Stimulated activated CD4-positive, alpha-beta T cell treated with anti-CD3 and anti-CD28 coated beads, Interleukin-2, amount 100 ng/mL, for 48 hours (primary cell): ENCODE results near the gene CUL7.
A peak's percentile ranks its signal among the peaks of the same experiment; 100 is the strongest.
"Not testable (repeated sequence)": the region's sequence is repeated elsewhere in the genome, so short reads cannot be mapped to it uniquely, and the experiment has no call there.

Experiments
- DNase-seq, 2 donors: peaks; one replicate each; pipeline ENCODE4 v3.0.0-alpha.2; 2020

CUL7 gene

DNA sequence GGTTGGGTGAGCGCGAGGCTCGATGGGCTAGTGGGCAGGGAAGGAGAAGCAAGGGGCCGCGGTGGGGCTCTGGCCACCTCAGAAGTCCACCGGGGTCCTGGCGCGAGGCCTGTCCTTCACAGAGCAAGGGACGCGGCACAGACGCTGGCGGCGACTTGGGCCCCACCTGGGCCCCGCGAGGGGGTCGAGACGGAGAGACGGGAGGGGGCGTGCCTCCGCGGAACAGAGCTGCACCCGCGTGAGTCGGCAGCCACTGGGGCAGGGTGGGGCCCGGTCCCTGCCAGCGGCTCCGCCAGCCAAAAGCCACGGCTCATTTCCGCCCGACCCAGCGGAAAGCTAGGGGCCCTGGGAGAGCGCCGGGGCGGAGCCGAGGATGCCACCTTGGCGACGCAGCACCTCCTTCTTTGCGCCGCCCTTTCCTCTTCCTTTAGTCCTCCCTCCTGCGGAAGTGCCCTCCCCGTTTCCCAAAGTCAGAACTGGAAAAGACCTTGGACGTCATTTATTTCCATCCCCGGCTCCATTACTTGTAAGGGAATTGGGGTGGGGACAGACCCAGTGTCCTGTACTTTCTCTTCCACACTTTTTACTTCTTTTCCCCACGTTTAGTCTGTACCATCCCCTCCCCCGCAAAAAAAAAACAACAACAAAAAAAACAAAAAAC is at the start of gene CUL7:
Gene CUL7 (minus strand): TSS at position 307 of the 661 bp plus-strand sequence. CDS start 1,063 bp downstream, outside the sequence.
- DNase-seq, result peak; percentile 87

DNA sequence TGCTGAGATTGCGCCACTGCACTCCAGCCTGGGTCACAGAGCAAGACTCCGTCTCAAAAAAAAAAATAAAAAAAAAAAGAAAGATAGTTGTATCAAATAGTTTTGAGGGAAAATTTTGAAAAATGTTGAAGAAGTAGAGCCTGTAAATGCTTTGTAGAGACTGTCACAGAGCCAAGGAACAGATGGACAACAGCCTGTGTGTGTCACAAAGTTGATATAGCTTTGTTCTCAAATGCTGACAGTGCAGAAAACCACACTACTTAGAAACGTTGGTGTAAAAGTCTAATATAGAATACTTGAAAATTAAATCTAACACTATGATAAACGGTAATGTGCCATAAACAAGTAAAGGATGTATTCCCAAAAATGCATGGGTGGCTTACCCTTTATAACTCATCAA is 47.8 kb upstream of the CUL7 start:
- DNase-seq, result no peak

DNA sequence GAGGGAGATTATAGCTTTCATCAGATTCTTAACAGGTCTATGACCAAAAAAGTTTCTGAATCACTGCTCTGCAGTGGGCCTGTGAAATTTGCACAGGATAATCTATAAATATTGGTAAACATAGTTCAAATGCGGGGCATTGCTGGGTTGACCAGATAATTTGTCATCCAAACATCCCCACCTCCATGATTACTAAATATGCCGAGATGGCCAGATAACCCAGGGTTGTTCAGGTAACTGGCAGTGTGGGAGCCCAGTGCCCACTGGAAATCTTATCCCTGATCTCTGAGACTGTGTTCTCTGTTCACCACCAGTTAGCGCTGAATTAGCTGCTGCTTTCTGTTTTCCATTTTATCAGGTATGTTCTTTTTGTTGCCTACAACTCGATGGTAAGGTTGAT is 43.9 kb upstream of the CUL7 start:
- DNase-seq, result no peak

DNA sequence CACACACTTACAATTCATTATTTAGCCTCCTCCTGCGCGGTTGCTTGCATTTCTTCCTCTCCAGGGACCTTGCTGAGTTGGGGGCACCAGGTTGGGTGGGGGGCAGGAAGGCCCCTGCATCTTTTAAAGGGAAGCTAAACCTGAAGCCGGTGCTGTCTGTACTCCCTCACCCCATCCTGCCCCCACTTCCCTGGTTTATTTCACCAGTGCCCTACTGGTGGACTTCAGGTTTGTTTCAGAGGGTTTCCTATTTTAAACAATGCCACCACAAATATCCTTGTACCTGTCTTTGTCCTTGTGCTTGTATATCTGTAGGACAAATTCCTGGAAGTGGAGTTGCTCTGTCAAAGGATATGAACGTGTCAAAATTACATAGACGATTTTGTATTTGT is 43.4 kb upstream of the CUL7 start:
- DNase-seq, result no peak

DNA sequence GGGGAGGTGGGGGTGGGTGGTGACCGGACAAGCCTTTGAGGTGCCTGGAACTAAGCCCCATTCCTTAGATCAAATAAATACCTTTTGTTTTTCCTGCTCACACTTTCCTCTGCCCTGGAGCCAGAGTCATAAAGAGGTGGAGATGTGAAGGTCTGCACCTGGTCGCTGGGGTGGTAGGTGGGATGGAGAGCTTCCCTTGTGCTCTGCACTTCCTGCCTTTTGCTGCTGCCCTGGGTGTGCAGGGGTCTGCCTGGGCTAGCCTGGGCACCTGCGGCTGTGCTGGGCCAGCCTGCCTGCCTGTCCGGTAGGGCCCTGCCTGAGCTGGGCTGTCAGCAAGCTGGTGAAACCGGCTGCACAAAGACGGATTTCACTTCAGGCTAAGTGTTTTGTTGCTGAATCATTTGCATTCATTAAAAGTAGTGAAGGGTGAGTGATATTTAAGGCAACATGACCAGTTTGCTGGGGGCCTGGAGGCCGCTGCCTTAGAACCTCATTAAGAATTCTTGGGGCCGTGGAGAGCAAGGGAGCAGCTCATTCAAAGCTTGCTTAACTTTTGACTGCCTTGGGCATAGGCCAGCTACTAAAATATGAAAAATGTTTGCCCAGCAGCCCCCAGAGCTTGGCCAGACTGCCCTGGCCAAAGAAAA is 42.9 kb upstream of the CUL7 start:
- DNase-seq, result no peak

DNA sequence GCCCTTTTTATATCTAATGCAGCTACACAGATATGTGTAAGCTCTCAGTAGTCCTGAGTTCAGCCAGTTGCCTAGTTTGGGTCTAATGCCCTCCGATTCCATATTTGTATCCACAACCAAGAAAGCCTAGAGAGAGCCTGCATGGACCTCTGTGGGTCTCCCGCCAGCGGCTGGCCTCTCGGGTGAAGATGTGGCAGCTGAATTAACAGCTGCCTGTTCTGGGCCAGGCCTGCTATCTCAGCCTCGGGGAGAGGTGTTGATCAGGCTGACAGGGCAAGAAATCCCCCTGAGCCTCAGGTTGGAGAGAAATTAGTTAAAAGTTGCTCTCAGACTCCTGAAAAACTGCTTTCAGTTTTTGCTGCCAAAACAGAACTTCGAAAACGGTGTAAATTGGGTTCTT is 42.3 kb upstream of the CUL7 start:
- DNase-seq, result no peak

DNA sequence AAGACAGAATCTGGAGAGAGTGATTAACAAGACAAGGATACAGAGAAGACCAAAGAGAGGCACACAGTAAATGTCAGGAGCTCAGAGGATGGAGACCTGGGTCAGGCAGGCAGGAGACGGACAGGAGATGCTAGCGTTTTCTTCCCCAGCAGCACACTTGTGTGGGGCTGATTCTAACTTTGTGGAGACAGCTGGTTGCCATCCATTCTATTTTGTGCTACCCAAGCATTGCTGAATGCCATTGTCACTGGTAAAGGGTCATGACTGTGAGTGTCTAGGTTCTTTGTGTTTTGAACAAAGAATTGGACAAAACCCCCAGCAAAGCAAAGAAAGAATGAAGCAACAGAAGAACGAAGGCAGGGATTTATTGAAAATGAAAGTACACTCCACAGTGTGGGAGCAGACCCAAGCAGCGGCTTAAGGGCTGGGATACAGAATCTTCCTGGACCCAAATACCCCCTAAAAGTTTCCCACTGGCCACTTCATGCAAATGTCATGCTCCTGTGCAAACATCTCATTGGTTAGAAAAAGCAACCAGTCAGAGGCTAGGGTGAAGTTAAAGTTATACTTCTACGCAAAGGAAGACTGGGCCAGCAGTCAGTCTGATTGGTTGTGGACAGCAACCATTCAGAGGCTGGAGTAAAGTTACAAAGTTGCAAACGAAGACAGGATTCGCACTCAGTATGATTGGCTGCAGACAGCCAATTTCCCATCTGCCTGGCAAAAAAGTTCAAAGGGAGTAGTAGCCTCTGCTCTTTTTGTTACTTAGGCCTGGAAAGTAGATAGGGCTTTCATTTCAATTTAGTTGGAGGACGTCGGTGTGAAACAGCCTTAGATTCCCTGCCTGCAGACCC is 40.0 kb upstream of the CUL7 start:
- no peak for DNase-seq

DNA sequence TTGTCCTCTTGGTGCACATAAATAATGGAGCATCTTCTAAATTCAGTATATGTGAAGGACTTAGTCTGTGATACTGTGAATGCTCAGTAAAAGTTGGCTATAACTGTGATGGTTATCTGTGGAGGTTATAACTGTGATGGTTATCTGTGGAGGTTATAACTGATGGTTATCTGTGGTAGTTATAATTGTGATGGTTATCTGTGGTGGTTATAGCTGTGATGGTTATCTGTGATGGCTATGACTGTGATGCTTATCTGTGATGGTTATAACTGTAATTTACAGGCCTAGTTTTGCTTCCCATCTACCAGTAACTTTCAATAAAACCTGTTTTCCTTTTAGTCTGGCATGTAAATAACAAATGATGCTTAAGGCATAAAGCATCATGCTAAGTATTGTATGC is 39.0 kb upstream of the CUL7 start:
- no peak for DNase-seq

DNA sequence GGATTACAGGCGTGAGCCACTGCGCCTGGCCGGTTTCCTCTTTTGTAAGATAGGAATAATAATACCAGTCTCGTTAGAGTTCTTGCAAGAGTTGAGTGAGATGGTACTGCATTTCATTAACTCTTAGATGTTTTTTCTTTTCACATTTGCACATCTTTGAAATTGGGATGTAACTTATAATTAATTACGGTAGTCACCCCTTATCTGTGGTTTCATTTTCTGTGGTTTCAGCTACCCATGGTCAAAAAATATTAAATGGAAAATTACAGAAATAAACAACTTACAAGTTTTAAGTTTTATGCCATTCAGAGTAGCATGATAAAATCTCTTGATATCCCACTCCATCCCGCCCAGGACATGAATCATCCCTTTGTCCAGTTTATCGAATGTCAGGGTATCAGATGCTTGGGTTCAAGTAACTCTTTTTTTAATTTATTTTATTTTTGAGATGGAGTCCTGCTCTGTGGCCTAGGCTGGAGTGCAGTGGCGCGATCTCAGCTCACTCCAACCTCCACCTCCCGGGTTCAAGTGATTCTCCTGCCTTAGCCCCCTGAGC is 37.9 kb upstream of the CUL7 start:
- no peak for DNase-seq

DNA sequence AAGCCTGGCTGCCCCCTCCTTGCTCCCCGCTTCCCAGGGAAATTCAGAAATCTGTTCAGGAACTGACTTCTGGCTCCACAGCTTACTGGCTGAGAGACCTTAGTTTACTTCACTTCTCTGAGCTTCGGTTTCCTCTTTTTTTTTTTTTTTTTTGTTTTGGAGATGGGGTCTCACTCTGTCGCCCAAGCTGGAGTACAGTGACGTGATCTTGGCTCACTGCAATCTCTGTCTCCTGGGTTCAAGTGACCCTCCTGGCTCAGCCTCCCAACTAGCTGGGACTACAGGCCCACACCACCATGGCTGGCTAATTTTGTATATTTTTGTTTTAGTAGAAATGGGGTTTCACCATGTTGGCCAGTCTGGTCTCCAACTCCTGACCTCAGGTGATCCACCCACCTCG is 37.4 kb upstream of the CUL7 start:
- no peak for DNase-seq

DNA sequence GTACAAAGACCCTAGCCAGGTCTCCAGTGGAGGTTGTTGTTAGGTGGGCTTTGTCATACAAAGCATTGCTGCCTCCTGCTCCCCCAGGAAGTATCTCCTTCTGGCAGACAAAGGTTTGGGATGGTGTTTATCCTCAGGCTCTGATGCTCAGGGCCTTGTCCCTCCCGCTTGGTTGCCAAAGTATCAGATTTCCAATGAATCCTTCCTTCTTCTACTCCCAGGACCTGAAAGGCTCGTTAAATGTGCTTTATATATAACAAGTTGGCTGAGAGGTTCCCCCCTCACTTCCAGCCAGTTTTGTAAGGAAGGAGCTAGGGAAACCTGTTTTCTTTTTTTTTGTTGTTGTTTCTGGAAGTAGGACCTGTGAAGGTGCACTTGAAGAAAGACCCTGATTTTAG is 36.9 kb upstream of the CUL7 start:
- DNase-seq, result no peak

DNA sequence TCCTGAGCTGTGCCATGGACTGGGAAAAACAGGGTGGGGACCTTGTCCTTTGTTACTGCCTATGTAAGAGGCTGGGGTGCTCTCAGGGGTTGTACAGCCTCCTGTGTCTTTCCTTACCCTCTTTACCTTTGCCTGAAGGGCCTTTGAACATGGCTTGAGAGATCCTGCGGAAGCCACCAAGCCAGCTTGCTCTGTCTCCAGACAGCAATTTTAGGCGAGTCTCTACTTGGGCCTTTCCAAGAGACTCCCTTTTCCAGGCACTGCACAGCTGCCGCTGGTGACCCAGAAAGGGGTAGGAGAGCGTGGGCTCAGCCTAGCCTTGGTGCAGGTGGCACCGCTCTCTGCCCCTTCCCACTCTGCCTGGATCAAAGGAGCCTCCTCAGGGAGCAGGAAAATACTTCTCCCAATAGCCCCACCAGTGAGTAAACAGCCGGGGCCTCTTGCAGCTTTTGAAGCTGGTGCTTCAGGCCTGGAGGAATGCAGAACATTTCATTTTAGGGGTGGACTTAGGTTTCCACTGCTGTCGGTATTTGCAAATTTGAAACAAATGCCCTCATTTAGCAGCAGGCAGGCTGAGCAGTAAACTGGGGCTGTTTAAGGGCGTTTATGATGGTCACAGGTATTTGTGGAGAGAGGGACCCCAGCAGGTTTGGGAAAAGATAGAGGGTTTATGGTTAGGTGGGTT is 36.4 kb upstream of the CUL7 start:
- no peak for DNase-seq

DNA sequence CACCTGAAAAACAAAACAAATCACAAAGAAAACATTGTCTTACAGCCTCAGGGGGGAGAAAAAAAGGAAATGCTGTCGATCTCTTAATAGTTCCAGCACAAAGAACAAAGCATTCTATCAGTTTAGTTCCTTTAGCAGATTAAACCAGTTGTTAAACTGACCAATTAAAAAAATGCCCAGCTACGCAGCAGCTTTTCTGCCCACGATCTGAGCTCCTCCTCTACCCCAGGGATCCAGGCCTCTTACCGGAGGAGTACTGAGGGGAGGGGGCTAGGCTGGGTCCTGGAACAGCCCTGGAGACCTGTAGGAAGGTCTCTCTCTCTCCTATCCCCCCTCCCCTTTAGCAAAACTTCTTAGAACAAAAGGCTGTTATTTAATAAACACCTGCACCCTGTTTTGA is 35.8 kb upstream of the CUL7 start:
- DNase-seq, result no peak

DNA sequence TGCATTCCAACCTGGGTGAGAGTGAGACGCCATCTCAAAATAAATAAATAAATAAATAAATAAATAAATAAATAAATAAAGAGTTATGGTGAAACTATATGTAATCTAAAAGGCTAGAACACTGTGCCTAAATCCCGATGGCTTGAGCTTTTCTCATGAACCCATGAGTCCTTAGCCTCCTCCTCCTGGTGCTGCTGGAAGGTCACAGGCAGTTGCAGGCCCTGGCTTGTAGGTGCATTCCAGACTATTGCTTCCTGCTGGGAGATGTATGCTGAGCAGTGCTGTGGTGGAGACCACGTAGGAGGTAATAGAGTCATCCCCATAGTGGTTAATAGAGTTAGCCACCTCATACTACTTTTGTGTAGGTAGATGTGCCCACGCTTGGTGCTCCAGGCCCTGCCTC is 35.0 kb upstream of the CUL7 start:
- DNase-seq, result no peak

DNA sequence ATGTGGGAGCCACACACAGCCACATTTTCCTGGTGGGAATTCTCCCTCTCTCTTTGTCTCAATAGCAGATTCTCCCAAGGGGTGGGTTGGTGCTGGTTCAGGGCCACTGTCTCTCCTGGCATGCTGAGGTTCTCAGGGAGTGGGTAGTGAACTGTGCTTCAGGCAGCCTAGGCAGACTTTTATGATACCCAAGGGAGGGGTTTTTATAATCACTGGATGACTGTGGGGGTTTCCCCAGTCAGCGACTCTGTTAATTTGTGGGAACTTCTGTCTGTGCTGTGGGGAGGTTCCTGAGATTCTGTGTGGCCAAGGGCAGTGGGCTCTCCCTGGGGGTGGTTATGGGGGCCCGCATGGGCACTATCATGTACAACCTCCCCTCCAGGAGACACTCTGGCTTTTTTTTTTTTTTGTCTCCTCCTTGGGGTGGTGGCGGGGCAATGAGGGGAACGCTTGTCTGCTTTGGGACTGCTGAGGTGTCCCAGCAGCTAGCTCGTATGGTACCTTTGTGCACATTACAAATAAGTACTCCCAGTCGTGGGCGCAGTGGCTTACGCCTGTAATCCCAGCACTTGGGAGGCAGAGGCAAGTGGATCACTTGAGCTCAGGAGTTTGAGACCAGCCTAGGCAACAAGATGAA is 32.5 kb upstream of the CUL7 start:
- DNase-seq, result peak in 1 of 2 donors; percentile 10

DNA sequence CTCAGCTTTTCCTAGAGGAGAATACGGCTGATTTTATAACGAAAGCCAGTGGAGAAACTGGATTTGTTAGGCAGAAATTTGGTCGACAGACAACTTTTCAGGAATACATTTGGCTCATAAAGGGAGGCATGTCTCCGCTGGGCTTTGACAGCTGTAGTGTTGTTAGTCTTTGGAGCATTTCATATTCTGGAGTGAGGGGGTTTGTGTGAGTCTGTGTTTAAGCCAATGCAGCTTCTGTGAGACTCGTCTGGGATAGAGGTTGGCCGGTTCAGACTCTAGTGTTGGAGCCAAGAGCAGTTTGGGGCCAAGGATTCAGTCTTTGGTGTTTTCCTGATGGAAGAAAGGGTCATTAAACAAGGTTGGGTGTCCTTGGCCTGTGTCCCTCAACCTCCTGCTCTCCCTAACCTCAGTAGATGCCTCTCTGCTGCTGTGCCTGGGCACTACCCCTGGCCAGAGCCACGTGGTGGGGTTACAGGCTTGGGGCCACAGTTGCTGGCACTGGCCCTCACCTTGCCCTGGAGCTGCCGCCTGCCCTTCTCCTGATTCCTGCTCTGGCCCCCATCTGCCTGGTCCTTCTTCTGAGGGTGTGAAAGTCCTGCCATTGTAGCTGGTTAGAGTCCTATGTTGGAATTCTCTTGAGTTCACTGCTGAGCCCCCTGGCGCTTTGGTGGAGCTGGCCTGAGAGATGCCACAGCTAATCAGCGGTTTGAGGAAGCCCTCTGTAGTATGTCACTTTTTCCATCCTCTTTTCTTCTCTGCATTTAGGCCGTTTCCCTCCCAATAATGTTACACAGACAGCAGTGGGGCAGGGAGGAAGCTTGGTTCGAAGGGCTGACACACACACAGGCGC is 29.4 kb upstream of the CUL7 start:
- no peak for DNase-seq

DNA sequence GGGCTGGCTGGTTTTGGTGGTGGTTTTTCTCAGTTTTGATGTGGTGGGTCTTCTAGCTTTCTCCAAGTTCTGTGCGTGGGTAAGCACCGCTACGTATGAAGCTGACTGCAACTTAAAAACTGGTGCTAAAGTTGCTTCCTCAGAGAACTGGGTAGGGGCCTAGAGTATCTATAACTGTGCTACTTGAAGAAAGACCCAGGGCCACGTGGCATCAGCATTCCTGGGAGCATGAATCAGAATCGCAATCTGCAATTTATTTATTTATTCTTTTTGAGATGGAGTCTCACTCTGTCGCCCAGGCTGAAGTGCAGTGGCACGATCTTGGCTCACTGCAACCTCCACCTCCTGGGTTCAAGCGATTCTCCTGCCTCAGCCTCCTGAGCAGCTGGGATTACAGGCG is 28.3 kb upstream of the CUL7 start:
- not testable (repeated sequence) for DNase-seq

DNA sequence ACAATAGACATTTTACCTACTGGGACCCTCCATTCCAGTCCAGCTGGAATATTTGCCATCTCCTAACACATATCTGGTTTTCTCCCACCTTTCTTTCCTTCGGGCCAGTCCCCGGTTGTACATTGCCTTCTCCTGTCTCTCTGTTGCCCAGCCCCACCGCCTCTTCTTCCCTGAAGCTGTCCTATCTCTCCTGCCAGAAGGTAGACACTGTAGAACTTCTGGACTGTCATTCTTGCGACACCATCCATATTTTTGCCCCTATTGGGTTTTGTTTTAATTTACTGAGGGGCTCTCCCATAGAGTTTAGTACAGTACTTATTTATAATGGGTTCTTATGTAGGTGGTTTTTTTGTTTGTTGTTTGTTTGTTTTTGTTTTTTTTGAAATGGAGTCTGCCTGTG is 27.4 kb upstream of the CUL7 start:
- DNase-seq, result no peak

DNA sequence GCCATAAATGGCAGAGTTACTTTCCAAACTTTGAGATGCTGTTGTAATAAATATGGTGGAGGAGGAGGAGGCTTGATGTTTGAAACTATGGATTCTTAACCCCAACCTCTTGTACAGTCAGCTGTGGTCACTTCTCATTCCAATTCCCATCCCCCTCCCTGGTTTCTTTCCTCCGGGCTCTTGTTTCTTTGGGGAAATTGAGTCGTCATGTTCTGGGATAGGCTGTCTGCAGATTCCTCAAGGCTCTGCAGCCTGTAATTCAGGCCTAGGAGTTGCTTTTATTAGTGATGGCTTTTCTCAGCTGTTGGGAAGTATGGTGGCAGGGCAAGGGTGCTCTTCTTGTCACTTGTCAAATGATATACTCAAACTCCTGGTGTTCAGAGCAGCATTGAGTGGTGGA is 25.0 kb upstream of the CUL7 start:
- no peak for DNase-seq

DNA sequence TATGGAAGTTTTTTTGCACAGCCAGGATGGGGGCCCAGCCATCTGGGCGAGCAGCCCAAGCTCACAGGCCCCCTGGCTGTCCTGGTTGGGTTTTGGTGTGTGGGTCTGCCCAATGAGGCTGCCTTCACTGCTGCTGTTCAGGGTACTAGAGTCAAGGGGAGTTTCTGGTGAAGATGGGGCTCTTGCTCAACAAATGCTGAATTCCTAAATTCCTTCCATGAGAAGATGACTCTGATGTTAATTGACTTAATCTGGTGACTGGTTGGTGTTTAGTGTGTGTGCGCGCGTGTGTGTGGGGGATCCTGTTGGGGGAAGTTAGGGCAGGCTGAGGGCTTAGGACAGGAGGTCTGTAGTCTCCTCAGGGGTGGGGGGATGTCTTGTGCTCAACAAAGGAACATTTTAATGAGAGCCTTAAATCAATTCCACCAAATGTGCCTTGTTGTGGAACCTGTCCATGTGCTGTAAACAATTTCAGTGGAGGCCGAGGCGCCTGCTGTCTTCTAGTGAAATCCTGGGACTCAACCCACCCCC is 24.4 kb upstream of the CUL7 start:
- no peak for DNase-seq

DNA sequence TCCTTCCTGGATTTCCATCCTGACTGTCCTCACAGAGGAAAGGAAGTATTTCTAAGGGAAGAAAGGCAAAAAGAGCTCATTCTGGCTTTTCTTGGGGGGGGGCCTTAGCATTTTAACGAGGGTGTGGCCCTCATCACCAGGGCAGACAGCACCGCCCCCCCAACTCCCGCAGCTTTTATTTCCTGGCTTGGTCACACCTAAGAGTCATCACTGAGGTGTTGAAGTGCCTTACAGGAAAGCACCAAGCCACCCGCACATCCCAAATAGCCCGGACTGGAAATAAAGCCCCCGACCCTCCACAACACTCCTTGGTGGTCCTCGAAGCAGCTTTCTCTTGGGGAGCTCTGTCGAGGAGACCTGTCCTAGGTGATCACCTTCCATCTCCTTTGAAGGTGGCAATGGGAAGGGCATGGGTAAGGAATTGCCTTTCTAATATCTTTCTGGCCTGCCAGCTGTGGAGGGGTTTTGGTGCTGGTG is 23.7 kb upstream of the CUL7 start:
- DNase-seq, result no peak
